DOHH2 (cell line): ENCODE data around the gene ADIPOR2.

Experiments used
- H3F3A ChIP-seq: fragments of 200-600 bp; sonication (generic), shearing (Covaris generic); 2 replicates; pipeline ENCODE4 v1.6.0; 2016; ENCODE audit warnings: antibody characterized with exemption, mild to moderate bottlenecking; ENCODE audit not compliant: control insufficient read depth, insufficient read depth
- H3K27ac ChIP-seq: fragments of 200-600 bp; sonication (generic); 2 replicates; pipeline ENCODE4 v1.5.1; 2014; ENCODE audit warnings: low read depth, mild to moderate bottlenecking, low read length, moderate library complexity
- H3K27me3 ChIP-seq: fragments of 200-600 bp; sonication (generic); 2 replicates; pipeline ENCODE4 v1.6.1; 2014; ENCODE audit warnings: mild to moderate bottlenecking, low read length, mixed read lengths; ENCODE audit not compliant: control insufficient read depth
- H3K36me3 ChIP-seq: fragments of 200-600 bp; sonication (generic); 2 replicates; pipeline ENCODE4 v1.6.1; 2014; ENCODE audit warnings: mild to moderate bottlenecking, low read length, moderate library complexity, mixed read lengths; ENCODE audit not compliant: control insufficient read depth
- H3K4me1 ChIP-seq: fragments of 200-600 bp; sonication (generic); 2 replicates; pipeline ENCODE4 v1.6.1; 2014; ENCODE audit warnings: mild to moderate bottlenecking, low read length, mixed read lengths; ENCODE audit not compliant: control insufficient read depth
- H3K4me2 ChIP-seq: fragments of 200-600 bp; sonication (generic); 2 replicates; pipeline ENCODE4 v1.6.0; 2014; ENCODE audit warnings: mild to moderate bottlenecking, low read length, moderate library complexity
- H3K4me3 ChIP-seq: fragments of 200-600 bp; sonication (generic); 2 replicates; pipeline ENCODE4 v1.5.1; 2014; ENCODE audit warnings: mild to moderate bottlenecking, low read length, mixed read lengths
- H3K79me2 ChIP-seq: fragments of 200-600 bp; sonication (generic); 2 replicates; pipeline ENCODE4 v1.6.1; 2014; ENCODE audit warnings: mild to moderate bottlenecking, low read length, mixed read lengths; ENCODE audit not compliant: control insufficient read depth
- H3K9me2 ChIP-seq: fragments of 200-600 bp; sonication (generic); replicated peaks from 2 replicates; pipeline ENCODE4 v1.6.1; 2014; ENCODE audit warnings: mild to moderate bottlenecking, low read length, mixed read lengths; ENCODE audit not compliant: control insufficient read depth
- H3K9me3 ChIP-seq: fragments of 200-600 bp; sonication (generic); 2 replicates; pipeline ENCODE4 v1.6.1; 2014; ENCODE audit warnings: antibody characterized with exemption, low read length, mixed read lengths; ENCODE audit not compliant: control insufficient read depth, insufficient read depth
- H4K20me1 ChIP-seq: fragments of 200-600 bp; sonication (generic); 2 replicates; pipeline ENCODE4 v1.6.0; 2014; ENCODE audit warnings: low read depth, mild to moderate bottlenecking, antibody characterized with exemption, low read length, moderate library complexity; ENCODE audit not compliant: control insufficient read depth, insufficient read depth
- CTCF ChIP-seq: fragments of 200-600 bp; sonication (generic); IDR thresholded peaks from one replicate; pipeline ENCODE4 v1.5.1; 2014; ENCODE audit warnings: antibody characterized with exemption, mild to moderate bottlenecking, low read depth, low read length; ENCODE audit not compliant: poor library complexity, severe bottlenecking
- EZH2phosphoT487 ChIP-seq: fragments of 200-600 bp; sonication (generic); IDR thresholded peaks from 2 replicates; pipeline ENCODE4 v1.6.1; 2017; ENCODE audit warnings: borderline replicate concordance, mild to moderate bottlenecking, antibody characterized with exemption, low read length, moderate library complexity, mixed read lengths

The ADIPOR2 gene

GRCh38 chr12:1814266-1814665 is 123.4 kb downstream of the ADIPOR2 start:
- Histone ChIP-seq H3K27me3 (peaks cover 23% of the 10 kb centered on the region), H4K20me1 (no peaks in the 10 kb centered on the region), H3K27ac (no peak overlapping the region), H3K9me2 (no peaks in the 10 kb centered on the region), H3K36me3 (no peaks in the 10 kb centered on the region), H3K4me1 (peaks cover 13% of the 10 kb centered on the region), H3K79me2 (no peaks in the 10 kb centered on the region), H3K9me3 (no peaks in the 10 kb centered on the region), H3F3A (no peaks in the 10 kb centered on the region), H3K4me3 (no peak overlapping the region), H3K4me2 (no peak overlapping the region)
- TF ChIP-seq CTCF (no peak), EZH2phosphoT487 (no peak)

GRCh38 chr12:1815108-1815507 is 124.2 kb downstream of the ADIPOR2 start:
- no peaks in the 10 kb centered on the region for H3K9me3 ChIP-seq
- H3K79me2 ChIP-seq = no peaks in the 10 kb centered on the region
- no peaks in the 10 kb centered on the region for H3K9me2 ChIP-seq
- TF ChIP-seq EZH2phosphoT487 = no peak
- TF ChIP-seq CTCF = no peak
- H3K4me2 ChIP-seq = no peak overlapping the region
- peaks cover 13% of the 10 kb centered on the region for H3K4me1 ChIP-seq
- no peaks in the 10 kb centered on the region for H3K36me3 ChIP-seq
- no peak overlapping the region for H3K27ac ChIP-seq
- H3F3A ChIP-seq = no peaks in the 10 kb centered on the region
- no peak overlapping the region for H3K4me3 ChIP-seq
- H4K20me1 ChIP-seq = no peaks in the 10 kb centered on the region
- peaks cover 27% of the 10 kb centered on the region for H3K27me3 ChIP-seq

GRCh38 chr12:1815814-1816729 is 125.2 kb downstream of the ADIPOR2 start:
- no peaks in the 10 kb centered on the region for H3K9me3 ChIP-seq
- H3K4me1 ChIP-seq = peaks cover 13% of the 10 kb centered on the region
- no peak for TF ChIP-seq CTCF
- TF ChIP-seq EZH2phosphoT487 = no peak
- H3K79me2 ChIP-seq = no peaks in the 10 kb centered on the region
- H3K4me2 ChIP-seq = no peak overlapping the region
- no peaks in the 10 kb centered on the region for H3K9me2 ChIP-seq
- no peaks in the 10 kb centered on the region for H3F3A ChIP-seq
- no peaks in the 10 kb centered on the region for H3K36me3 ChIP-seq
- H3K27ac ChIP-seq = no peak overlapping the region
- H3K27me3 ChIP-seq = peaks cover 31% of the 10 kb centered on the region
- H3K4me3 ChIP-seq = no peak overlapping the region
- H4K20me1 ChIP-seq = no peaks in the 10 kb centered on the region
